Upper lobe of left lung (tissue), 4 donors: Measurements from ENCODE around the gene MARCHF6.

Source experiments
- CTCF ChIP-seq, 6 experiments: fragments of 450-650 bp in 4 of 6; fragments of 200-600 bp in 2 of 6; sonication (generic) in 2 of 6; IDR thresholded peaks; one replicate each; pipeline ENCODE4 v1.5.1; 2016 to 2019; ENCODE audit warnings: antibody characterized with exemption in 6 of 6
- POLR2A ChIP-seq, 4 donors: fragments of 450-650 bp; IDR thresholded peaks; one replicate each; pipeline ENCODE4 v1.5.1; 2016 to 2017; ENCODE audit warnings: antibody characterized with exemption in 4 of 4, mild to moderate bottlenecking in 2 of 4
- POLR2AphosphoS5 ChIP-seq, 2 donors: sonication (generic); formaldehyde crosslinking; IDR thresholded peaks; one replicate each; pipeline ENCODE4 v1.5.1; 2017; ENCODE audit warnings: antibody characterized with exemption in 2 of 2

DNA sequence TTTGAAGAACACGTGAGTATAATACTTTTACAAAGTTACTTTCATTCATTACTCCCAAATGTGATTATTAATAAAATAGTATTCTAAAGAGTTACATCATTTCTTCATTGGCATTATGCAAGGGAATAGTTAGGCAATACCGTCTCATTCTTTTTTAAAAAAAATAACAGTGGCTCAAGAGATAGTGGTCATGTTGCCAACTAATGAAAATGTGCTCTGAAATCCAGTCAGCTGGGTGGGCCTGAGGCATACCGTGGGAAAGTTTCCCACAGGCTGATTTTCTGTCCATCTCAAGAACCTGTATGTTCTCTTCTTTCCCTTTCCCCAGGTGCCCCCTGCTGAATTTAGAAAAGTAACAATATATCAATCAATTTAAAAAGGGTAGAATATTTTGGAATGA lies 47.3 kb downstream of the MARCHF6 start:
- TF ChIP-seq CTCF (IDR thresholded peaks at IDR 0.05) (no peak), POLR2AphosphoS5 (IDR thresholded peaks at IDR 0.05) (no peak), POLR2A (IDR thresholded peaks at IDR 0.05) (no peak)
